HFFc6 (cell line): ENCODE data around the gene NEK5. TPM values are rescaled to one million over a fixed set of nuclear protein-coding genes. Genes with fewer than 3 reads are reported as not detected.
"Not testable (repeated sequence)": the region's sequence is repeated elsewhere in the genome, so short reads cannot be mapped to it uniquely, and the experiment has no call there.

Source experiments
- DNase-seq: peaks from one replicate; pipeline ENCODE4 v3.0.0-alpha.2; 2018
- H3K27ac Mint-ChIP-seq: 2 replicates; pipeline ENCODE4 v1.8.0; 2020; ENCODE audit warnings: mild to moderate bottlenecking, mixed read lengths
- H3K27me3 Mint-ChIP-seq: 2 replicates; pipeline ENCODE4 v1.8.0; 2021; ENCODE audit warnings: mild to moderate bottlenecking, moderate library complexity, mixed read lengths; ENCODE audit not compliant: insufficient read depth
- H3K36me3 Mint-ChIP-seq: 2 replicates; pipeline ENCODE4 v1.8.0; 2021; ENCODE audit warnings: low read depth, mixed read lengths
- H3K4me1 Mint-ChIP-seq: 2 replicates; pipeline ENCODE4 v1.8.0; 2020; ENCODE audit warnings: low read depth, mixed read lengths
- H3K4me3 Mint-ChIP-seq: 2 replicates; pipeline ENCODE4 v1.8.0; 2020; ENCODE audit warnings: mild to moderate bottlenecking, moderate library complexity, mixed read lengths
- H3K9me3 Mint-ChIP-seq: 2 replicates; pipeline ENCODE4 v1.8.0; 2020; ENCODE audit warnings: mild to moderate bottlenecking, mixed read lengths
- total RNA-seq, 6 experiments: library from RNA; stranded (reverse); fragmentation: NEBNext Ultra II Directional; extraction: Animal tissue kit (Norgen Biotek cat#: 25700); gene quantifications; 2 replicates in 1 of 6; 3 replicates in 5 of 6; pipeline ENCODE4 v1.2.3, GENCODE V29; 2021
- TF ChIP-seq, protein P1 (sequence below): fragments of 200-600 bp; sonication (generic); IDR thresholded peaks from 2 replicates; pipeline ENCODE4 v1.5.0; 2021; ENCODE audit warnings: antibody characterized with exemption, mild to moderate bottlenecking

Gene NEK5
- total RNA-seq, 6 experiments from 2014 or later: not detected

GRCh38 chr13:52034616-52035226, 94.2 kb downstream of the NEK5 start:
- TF ChIP-seq, protein P1, sequence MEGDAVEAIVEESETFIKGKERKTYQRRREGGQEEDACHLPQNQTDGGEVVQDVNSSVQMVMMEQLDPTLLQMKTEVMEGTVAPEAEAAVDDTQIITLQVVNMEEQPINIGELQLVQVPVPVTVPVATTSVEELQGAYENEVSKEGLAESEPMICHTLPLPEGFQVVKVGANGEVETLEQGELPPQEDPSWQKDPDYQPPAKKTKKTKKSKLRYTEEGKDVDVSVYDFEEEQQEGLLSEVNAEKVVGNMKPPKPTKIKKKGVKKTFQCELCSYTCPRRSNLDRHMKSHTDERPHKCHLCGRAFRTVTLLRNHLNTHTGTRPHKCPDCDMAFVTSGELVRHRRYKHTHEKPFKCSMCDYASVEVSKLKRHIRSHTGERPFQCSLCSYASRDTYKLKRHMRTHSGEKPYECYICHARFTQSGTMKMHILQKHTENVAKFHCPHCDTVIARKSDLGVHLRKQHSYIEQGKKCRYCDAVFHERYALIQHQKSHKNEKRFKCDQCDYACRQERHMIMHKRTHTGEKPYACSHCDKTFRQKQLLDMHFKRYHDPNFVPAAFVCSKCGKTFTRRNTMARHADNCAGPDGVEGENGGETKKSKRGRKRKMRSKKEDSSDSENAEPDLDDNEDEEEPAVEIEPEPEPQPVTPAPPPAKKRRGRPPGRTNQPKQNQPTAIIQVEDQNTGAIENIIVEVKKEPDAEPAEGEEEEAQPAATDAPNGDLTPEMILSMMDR: no peak
- Mint-ChIP-seq H3K9me3 (no peaks in the 10 kb centered on the region), H3K36me3 (peaks cover 9% of the 10 kb centered on the region), H3K4me1 (peaks cover 5% of the 10 kb centered on the region), H3K4me3 (no peak overlapping the region), H3K27me3 (no peaks in the 10 kb centered on the region; the same call in 1 of the 2 replicates), H3K27ac (no peak overlapping the region)
- DNase-seq: no peak

DNA sequence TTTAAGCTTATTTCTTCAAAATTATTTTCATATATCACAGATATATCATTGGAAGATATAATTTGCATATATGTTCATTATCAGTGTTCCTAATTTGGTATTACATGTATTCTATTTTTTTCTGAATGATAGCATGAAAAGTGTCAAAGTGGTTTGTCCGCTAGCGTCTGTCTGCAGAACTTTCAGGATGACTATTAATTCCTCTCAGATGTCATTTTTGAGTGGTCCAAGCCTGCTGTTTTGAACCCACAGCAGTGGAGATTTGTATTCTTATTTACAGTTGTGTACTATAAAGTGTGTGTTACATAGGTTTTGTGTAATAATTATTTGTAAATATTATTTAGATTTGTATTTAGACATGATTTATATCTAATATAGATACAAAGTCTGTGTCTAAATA, 95.8 kb downstream of the NEK5 start:
- no peak for DNase-seq
- H3K36me3 Mint-ChIP-seq: peaks cover 26% of the 10 kb centered on the region
- TF ChIP-seq, protein P1: no peak
- no peaks in the 10 kb centered on the region for H3K27me3 Mint-ChIP-seq
- H3K4me1 Mint-ChIP-seq: peaks cover 5% of the 10 kb centered on the region
- no peak overlapping the region for H3K4me3 Mint-ChIP-seq
- no peak overlapping the region for H3K27ac Mint-ChIP-seq
- no peaks in the 10 kb centered on the region for H3K9me3 Mint-ChIP-seq

- H3K27me3 Mint-ChIP-seq, H3K27ac Mint-ChIP-seq: not testable (repeated sequence)
- H3K36me3 Mint-ChIP-seq: peaks cover 50% of the 10 kb centered on the region
Measured at GRCh38 chr13:52030401-52030800, 98.5 kb downstream of the NEK5 start.

DNA sequence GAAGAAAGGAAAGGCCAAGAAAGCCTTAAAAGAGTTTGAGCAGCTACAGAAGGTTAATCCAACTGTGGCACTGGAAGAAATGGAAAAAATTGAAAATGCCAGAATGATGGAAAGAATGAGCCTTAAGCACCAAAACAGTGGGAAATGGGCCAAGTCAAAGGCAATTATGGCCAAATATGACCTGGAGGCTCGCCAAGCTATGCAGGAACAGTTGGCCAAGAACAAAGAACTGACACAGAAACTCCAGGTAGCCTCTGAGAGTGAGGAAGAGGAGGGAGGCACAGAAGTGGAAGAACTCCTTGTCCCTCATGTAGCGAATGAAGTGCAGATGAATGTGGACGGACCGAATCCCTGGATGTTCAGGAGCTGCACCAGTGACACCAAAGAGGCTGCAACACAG, 99.3 kb downstream of the NEK5 start:
- TF ChIP-seq, protein P1: no peak
- Mint-ChIP-seq H3K9me3 (no peaks in the 10 kb centered on the region), H3K27me3 (no peaks in the 10 kb centered on the region), H3K36me3 (peaks cover 57% of the 10 kb centered on the region), H3K27ac (no peak overlapping the region), H3K4me3 (no peak overlapping the region), H3K4me1 (no peaks in the 10 kb centered on the region)
- DNase-seq: no peak

More at GRCh38 chr13:52030401-52030800, 98.5 kb downstream of the NEK5 start:
- not testable (repeated sequence) for H3K9me3 Mint-ChIP-seq, H3K4me1 Mint-ChIP-seq, H3K4me3 Mint-ChIP-seq, DNase-seq

DNA sequence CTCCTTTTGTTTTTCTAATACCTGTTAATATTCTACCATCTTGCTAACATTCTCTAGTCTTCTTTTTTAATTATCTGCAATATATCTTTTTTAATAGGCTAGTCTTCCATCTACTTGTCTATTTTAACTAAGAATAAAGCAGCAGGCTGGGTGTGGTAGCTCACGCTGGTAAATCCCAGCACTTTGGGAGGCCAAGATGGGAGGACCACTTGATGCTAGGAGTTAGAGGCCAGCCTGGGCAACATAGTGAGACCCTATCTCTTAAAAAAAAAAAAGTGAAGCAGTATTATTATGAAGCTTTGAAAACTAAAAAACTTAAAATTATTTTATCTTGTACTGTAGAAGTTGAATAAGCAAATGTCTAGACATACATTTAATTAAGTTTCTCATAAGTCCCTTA, 101.0 kb downstream of the NEK5 start:
- H3K27me3 Mint-ChIP-seq: no peaks in the 10 kb centered on the region
- peaks cover 62% of the 10 kb centered on the region for H3K36me3 Mint-ChIP-seq
- H3K4me3 Mint-ChIP-seq: no peak overlapping the region
- TF ChIP-seq, protein P1: no peak
- H3K4me1 Mint-ChIP-seq: no peaks in the 10 kb centered on the region
- H3K27ac Mint-ChIP-seq: no peak overlapping the region
- no peaks in the 10 kb centered on the region for H3K9me3 Mint-ChIP-seq
- no peak for DNase-seq

GRCh38 chr13:52026246-52026626, 102.6 kb downstream of the NEK5 start:
- no peaks in the 10 kb centered on the region for H3K4me1 Mint-ChIP-seq
- H3K27ac Mint-ChIP-seq: no peak overlapping the region
- H3K4me3 Mint-ChIP-seq: no peak overlapping the region
- peaks cover 62% of the 10 kb centered on the region for H3K36me3 Mint-ChIP-seq
- no peaks in the 10 kb centered on the region for H3K27me3 Mint-ChIP-seq
- H3K9me3 Mint-ChIP-seq: no peaks in the 10 kb centered on the region
- TF ChIP-seq, protein P1: no peak
- DNase-seq: no peak
